EL (cell line): Measurements from ENCODE around the gene PLEKHJ1.

Experiments used
- DNase-seq: peaks from one replicate; pipeline ENCODE4 v3.0.0-alpha.2; 2016

Gene PLEKHJ1

DNA sequence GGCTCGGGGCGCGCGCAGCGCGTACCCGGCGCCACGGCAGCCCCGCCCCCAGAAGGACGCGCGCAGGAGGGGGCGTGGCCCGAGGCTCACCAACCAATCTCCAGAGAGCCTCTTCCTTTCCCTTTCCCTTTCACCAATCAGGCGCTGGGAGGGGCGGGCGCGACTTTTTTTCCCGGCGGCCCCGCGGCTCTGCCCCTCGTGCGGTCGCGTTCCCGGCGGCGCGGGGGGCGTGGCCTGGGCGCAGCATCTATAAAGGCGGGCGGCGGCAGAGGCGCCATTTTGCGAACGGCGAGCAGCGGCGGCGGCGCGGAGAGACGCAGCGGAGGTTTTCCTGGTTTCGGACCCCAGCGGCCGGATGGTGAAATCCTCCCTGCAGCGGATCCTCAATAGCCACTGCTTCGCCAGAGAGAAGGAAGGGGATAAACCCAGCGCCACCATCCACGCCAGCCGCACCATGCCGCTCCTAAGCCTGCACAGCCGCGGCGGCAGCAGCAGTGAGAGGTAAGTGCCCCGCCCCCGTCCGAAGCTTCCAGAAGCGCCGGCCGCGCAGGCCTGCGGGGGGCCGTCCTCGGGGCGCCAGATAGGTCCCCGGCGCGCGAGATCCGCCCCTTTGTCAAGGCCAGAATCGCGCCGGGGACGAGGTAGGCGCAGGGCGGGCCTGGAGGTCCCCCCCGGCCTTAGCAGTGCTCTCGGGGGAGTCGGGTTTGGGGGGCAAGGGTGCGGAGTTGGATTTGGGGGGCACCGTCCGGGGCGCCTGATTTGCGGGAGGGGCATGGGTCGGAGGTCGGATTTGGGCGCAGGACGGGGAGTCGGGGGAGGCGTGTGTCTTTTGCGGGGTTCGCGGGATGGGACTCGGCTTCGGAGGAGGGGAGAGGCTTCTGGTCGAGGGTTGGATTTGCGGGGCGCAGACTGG lies 33.4 kb upstream of the PLEKHJ1 start:
- peak; percentile 96 for DNase-seq

GRCh38 chr19:2268861-2269243 lies 32.7 kb upstream of the PLEKHJ1 start:
- DNase-seq: no peak

DNA sequence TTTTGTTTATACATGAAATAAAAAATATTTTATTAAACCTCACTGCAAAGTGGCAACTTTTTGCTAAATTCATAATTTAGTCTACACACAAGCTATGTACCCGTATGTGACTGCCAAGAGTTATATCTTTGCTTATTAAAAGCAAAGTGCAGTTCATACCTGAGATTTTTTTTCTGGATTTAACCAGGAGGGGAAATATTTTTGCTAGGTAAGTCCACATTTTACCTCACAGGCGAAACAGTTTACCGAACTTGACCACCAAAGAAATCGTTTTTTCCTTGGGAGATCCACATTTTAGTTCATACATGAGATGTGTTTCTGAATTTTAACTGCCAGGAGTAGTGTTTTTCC lies 32.3 kb upstream of the PLEKHJ1 start:
- no peak for DNase-seq

DNA sequence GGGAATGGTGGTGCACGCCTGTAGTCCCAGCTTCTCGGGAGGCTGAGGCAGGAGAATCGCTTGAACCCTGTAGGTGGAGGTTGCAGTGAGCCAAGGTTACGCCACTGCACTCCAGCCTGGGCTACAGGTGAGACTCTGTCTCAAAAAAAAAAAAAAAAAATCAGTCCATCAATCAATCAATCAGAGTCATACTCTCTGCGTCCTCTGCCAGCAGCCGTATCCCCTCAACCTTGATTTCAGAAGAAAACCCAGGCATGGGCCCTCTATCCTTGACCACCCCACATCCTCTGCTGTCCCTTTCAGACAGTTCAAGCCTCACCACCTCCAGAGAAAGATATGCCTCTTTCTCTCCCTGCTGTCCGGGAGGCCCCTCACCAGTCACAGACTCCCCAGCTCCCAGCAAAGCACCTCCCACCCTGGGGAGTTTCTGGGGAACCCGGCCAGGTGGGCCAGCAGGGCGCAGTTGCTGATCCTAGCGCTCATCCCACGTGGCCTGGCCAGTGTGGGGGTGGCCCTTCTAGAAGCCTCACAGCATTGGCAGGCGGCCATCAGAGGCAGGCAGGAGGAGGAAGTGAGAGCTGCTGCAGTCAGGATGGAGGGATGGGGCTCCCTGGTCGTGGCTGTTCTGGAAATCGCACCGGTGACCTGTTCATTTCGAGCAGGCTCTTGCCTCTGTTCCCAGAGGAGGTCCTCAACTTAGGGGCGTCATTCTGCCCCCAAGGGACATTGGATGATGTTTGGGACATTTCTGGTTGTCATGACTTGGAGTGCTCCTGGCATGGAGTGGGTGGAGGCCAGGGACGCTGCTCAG lies 30.3 kb upstream of the PLEKHJ1 start:
- peak; percentile 70 for DNase-seq

DNA sequence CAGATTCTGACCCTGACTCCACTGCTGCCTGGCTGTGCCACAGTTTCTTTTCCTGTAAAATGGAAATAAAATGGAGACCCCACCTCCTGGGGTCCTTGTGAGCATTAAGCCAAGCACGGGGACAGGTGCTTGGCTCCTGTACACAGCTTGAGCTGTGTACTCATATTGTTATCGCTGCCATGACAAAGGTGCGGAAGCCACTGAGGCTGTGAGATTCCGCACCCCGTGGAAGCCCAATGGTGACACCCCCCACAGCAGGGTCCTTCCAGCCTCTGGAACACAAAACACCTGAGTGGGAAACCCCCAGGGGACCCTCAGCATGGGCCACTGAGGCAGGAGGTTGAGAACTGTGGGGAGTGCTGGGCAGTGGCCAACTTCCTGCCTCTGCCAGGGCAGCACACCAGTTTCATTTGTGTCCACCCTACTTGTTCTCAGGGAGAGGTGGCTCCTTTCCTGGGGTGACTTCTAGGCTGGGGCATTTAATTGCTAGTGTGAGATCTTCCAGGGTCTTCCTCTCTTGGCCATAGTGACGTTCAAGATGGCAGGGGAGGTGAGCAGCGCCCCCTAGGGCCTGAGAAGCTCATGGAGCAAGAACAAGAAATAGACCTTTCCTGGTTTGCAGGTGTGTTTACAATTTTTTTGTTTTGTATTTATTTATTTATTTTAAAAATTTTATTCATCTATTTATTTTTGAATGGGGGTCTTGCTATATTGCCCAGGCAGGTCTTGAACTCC lies 25.5 kb upstream of the PLEKHJ1 start:
- DNase-seq: no peak

DNA sequence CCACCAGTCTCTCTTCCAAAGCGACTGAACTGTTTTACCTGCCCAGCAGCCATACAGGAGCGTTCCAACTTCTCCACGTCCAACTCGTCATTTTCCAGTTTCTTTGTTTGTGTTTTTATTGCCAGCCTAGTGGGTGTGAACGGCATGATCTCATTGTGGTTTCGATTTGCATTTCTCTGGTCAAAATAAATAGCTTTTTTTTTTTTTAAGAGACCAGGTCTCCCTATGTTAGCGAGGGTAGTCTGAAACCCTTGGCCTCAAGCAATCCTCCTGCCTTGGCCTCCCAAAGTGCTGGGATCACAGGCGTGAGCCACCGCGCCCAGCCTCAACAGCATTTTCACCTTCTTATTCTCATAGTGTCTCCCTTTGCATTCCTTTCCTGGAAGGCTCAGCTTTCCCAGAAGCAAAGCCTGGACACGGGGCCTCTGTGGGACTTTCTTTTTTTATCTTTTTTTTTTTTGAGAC lies 24.2 kb upstream of the PLEKHJ1 start:
- peak; percentile 45 for DNase-seq

- DNase-seq: peak; percentile 63
Observed at GRCh38 chr19:2259336-2259735, 23.2 kb upstream of the PLEKHJ1 start.

GRCh38 chr19:2255982-2256685 lies 20.0 kb upstream of the PLEKHJ1 start, which contains the start of gene JSRP1:
TSS of gene JSRP1 (minus strand) at chr19:2256417. CDS start at chr19:2255314, 1,103 bp downstream.
- DNase-seq: no peak

DNA sequence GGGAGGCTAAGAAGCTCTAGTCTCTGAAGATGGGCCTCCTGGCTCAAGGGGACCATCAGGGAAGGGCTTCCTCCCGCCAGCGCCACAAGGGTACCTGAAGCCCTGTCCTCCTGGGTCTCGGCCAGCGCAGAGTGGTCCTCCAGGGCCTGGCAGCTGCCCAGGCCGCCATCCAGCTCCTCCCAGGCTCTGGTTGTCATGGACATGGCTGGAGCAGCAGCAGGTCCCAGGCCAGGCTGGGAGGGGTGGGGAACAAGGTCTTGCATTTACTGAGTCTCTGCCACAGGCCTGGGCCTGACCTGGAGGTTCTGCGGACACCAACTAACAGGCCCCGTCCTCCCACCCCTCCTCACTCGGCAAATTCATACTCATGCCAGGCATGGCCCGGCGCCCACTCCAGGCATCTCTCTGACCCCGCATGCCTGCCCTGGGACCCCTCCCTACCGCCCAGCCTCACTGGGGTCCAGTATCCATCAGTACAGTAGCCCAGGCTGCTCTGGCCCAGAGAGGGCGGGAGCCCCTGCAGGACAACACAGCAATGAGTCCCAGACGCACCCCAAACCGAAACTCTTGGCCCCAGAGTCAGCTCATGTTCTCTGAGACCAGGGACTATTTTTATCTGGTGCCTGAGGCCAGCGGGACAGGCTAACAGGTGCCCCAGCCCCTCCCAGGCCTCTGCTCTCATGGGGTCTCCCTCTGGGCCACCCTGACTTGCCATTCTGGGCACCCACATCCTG lies 19.1 kb upstream of the PLEKHJ1 start:
- no peak for DNase-seq

GRCh38 chr19:2254064-2254872 lies 18.1 kb upstream of the PLEKHJ1 start:
- DNase-seq: no peak

DNA sequence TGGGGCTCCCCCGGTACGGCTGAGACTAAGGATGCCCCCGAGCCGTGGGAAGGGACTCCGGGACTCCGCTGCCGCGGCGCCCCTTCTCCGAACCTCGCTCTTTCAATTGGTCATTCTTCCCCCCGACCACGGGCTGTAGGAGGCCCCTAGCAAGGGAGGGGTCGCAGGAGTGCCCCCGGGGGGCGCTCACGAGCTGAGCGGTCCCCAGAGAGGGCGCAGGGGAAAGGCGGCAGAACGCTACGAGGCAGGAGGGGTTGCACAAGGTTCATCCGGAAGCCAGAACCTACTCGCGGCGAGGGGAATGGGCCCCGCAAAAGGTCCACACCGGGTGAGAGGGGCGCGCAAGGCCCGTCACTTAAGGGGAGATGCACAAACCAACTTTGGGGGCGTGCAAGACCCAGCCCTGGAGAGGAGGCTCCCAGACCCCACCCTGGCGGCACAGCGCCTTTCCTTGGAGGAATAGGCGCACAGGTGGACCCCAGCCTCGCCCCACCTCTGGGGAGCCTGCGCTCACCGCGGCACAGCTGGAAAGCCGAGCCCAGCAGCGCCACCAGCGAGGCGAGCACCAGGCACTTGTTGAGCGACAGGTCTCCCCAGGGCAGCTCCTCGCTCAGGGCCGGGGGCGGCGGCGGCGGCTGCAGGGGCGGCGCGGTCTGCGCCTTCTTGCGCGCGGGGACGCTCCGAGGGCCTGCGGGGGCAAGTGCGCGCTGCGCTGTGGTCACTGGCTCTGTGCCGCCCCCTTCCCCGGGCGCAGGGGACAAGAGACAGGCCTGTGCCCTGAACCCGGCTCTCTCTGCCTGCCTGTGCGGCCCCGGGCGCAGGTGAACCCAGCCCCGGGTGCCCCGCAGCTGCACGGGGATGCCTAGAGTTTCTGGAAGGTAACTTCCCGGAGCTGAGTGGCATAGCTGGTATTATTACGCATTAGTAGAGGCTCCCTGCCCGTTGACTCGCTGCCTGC lies 17.3 kb upstream of the PLEKHJ1 start:
- no peak for DNase-seq

DNA sequence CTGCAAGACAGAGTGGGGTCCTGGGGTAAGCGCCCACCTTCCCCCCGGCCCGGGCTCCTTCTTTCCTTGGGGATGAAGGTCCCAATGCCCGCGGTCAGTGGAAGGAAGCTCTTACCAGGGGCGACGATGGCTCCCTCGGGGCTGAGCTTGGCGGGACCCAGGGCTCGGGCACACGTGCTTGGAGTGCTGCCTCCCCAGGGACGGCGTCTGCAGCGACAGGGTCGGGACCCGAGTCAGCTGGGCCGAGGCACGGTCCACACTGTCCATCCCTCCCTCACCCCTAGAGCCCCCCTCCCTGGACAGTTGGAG lies 16.6 kb upstream of the PLEKHJ1 start:
- no peak for DNase-seq

DNA sequence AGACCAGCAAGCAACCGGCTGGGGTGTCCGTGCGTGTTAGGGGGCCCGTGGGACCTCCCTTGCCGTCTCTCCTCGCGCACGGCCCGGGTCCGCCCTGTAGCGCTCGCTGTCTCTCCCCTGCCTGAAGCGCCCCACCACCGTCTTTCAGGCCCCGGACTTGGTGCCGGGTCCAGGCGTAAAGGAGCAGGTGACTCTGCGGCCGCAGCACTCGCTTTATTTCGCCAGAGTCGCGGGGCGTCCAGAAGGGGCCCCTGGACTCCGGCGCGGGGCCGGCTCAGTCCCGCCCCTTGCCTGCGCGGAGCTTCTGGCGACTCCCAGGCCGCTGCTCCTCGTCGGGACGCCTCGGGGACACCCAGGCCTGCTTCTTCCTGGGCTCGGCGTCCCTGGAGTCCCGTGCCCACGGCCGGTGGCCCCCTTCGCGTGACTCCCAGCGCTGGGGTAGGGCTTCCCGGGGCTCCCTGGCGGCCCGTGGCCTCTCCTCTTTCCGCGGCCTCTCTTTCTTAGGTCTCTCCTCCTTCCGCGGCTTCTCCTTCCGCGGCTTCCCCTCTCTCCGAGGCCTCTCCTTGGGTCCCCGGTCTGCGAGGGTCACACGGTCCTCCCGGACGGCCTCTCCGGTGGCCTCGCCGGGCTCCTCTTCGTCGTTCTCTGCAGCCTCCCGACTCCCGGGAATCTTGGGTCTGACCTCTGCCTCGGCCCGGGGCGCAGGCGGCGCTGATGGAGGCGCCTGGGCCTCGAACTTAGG lies 16.1 kb upstream of the PLEKHJ1 start:
- DNase-seq: no peak

DNA sequence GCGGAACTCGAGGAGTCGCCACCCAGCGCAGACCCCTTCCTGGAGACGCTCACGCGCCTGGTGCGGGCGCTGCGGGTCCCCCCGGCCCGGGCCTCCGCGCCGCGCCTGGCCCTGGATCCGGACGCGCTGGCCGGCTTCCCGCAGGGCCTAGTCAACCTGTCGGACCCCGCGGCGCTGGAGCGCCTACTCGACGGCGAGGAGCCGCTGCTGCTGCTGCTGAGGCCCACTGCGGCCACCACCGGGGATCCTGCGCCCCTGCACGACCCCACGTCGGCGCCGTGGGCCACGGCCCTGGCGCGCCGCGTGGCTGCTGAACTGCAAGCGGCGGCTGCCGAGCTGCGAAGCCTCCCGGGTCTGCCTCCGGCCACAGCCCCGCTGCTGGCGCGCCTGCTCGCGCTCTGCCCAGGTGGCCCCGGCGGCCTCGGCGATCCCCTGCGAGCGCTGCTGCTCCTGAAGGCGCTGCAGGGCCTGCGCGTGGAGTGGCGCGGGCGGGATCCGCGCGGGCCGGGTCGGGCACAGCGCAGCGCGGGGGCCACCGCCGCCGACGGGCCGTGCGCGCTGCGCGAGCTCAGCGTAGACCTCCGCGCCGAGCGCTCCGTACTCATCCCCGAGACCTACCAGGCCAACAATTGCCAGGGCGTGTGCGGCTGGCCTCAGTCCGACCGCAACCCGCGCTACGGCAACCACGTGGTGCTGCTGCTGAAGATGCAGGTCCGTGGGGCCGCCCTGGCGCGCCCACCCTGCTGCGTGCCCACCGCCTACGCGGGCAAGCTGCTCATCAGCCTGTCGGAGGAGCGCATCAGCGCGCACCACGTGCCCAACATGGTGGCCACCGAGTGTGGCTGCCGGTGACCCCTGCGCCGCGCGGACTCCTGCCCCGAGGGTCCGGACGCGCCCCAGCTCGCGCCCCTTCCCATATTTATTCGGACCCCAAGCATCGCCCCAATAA lies 15.3 kb upstream of the PLEKHJ1 start:
- DNase-seq: no peak

DNA sequence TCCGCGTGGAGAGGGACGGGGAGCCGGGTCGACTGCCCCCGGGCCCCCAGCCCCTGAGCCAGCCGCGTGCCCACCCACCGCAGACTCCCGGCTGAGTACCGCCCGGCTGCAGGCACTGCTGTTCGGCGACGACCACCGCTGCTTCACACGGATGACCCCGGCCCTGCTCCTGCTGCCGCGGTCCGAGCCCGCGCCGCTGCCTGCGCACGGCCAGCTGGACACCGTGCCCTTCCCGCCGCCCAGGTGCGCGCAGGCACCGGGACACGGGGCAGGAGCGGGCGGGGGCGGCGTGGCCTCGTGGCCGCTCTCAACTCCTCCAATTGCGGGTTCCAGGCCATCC lies 14.6 kb upstream of the PLEKHJ1 start:
- DNase-seq: no peak

GRCh38 chr19:2249880-2250765 lies 14.0 kb upstream of the PLEKHJ1 start:
- DNase-seq: no peak
